NT2/D1 (cell line): Measurements from ENCODE around the gene ZSWIM4.

Source experiments
- SUZ12 ChIP-seq: IDR thresholded peaks from 2 replicates; pipeline ENCODE4 v1.6.1; 2011; ENCODE audit not compliant: insufficient read length, insufficient read depth; ENCODE audit errors: extremely low read depth
- YY1 ChIP-seq: IDR thresholded peaks from 2 replicates; pipeline ENCODE4 v1.6.1; 2011; ENCODE audit not compliant: insufficient read length, insufficient read depth
- ZNF274 ChIP-seq: IDR thresholded peaks from 2 replicates; pipeline ENCODE4 v1.6.1; 2011; ENCODE audit warnings: mild to moderate bottlenecking, low read depth, low read length

DNA sequence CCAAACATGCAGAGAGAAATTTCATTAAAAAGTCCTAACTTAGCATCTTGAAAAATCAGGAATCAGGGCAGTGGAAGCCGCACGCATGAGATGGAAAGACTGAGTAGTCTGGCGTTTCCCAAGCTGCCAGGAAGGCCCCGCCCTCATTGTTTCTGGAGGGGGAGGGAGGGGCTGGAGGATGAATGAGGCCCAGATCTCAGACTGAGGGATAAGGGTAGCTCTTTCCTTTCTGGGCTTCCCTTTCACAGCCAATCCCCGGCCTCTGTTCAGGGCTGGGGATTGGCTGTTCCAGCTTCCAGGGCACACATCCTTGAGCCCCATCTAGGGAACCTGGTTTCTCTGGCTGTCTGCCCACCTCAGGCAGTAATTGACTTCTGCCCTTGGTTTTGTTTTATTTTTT lies 13.7 kb upstream of the ZSWIM4 start:
- no peak for TF ChIP-seq ZNF274
- no peak for TF ChIP-seq YY1
- TF ChIP-seq SUZ12 = no peak
